Hematopoietic multipotent progenitor cell (in vitro differentiated cells): ENCODE measurements around the gene WDR1. TPM values are rescaled to one million over a fixed set of nuclear protein-coding genes. Genes with fewer than 3 reads are reported as not detected.

ENCODE experiments used
- DNase-seq, 3 donors: peaks; one replicate each; pipeline ENCODE4 v3.0.0-alpha.2; 2011 to 2015; ENCODE audit warnings: low read depth in 2 of 3, low spot score in 2 of 3
- total RNA-seq: library from RNA; depleted of rRNA; stranded (reverse); fragments of >200 nt; gene quantifications from one replicate; pipeline ENCODE4 v1.2.3, GENCODE V29; 2012

The WDR1 gene
- total RNA-seq, 1 donor = 261 TPM

GRCh38 chr4:10115271-10115796 lies 1.3 kb downstream of the WDR1 start:
- no peak for DNase-seq

DNA sequence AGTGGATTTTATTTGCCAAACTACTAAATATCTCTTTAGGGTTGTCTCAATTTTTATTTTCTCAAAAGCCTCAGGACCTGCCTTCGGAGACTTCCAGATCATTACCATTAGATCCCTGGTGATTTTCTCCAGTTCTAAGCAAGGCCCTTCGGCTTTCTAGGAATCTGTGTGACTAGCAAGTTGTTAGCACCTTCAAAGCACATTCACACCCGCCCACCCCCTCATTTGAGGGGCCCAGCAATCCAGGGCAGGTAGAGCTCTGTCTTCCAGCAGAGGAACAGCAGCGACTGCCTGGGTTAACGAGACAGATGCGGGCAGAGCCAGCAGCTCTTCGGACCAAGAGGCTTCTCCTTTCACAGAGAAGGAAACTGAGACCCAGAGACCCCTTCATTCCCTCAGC lies 2.0 kb downstream of the WDR1 start:
- no peak for DNase-seq

GRCh38 chr4:10114147-10114546 lies 2.5 kb downstream of the WDR1 start:
- no peak for DNase-seq

DNA sequence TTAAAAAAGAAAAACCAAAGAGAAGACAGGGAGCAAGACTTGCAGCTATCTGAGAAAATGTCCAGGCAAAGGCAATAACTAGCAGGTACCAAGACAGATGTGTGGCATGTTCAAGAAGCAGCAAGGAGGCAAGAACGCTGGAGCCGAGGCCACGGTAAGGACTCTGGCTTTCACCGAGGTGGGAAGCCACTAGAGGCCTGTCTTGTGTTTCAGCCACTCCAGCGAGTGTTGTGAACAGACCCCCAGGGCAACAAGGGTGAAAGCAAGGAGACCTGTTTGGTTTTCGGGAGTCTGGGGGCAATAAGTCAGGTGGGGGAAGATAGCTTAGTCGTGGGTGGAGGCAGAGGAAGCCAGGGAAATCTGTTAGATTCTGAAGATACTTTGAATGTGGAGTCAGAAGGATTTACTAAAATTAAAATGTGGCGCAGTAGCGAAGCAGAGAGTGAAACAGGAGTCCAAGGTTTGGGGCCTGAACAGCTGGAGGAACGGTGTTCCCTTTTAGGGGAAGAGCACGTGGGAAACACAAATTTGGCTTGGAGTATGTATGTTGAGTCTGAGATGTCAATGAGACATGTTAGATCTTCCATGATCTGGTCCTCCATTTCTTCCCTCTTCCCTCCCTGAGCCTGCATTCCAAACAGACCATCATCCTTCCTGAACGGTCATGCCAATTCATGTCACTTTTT lies 3.1 kb downstream of the WDR1 start:
- no peak for DNase-seq

GRCh38 chr4:10112658-10113284 lies 3.8 kb downstream of the WDR1 start:
- DNase-seq = no peak

DNA sequence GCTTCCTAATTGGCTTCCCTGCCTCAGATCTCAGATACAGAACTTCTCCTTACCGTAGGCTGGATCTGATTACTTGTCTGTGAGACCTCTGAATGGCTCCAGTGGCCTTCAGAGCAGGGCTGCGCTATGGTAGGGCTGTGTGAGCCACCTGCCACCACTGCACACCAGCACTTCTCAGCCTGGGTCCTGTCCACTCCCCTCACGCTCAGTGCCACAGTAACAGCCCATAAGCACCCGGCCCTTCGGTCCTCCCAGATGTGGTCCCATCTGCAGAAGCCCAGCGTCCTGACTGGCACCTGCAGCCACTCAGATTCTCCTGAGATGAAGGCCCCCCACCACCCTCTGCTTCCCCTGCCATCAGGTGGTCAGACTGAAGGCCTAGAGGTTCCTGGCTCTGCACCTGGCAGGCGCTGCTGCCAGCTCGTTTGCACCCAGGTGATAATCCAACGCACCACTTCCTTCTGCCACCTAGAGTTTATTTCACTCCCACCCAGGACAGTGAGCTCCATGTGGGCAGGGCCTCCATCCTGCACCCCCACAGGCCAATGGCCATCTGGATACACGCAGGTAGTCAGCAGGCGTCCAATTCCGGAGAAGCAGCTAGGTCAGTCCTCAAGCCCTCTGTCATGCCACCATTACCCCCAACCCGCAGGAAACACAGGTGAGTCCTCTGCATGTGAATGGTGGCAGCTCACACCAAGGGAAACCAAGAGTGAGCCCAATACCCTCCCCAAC lies 5.4 kb downstream of the WDR1 start:
- DNase-seq = no peak

DNA sequence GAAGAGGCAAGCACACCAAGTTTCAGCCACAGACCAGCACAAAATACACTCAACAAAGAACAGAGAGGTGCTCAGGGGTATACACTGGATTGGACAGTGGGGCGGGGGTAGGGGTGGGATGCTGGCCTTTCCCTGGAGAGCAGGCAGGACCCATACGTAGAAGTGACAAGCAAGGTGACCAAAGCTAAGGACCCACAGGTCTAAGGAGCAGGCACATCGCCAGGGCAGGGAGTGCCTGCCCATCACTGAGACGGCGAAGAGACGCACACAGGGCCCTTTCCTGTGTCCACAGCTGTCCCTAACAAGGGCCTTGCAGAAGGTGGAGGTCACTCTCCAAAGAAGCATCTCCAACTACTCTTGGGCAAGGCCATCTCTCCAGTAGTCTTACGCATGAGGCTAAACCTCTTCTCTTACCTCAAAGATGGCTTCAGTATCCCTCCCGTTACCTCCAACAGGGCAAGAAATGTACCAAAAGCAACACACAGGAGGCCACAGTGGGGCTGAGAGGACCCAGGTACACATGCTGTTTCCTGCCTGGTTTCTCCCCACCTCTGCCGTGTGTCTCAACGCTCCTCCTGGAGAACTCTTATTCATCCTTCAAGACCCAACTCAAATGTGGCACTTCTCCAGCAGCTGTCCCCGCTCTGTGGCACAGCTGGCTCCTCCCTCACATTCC lies 6.5 kb downstream of the WDR1 start:
- DNase-seq = no peak

DNA sequence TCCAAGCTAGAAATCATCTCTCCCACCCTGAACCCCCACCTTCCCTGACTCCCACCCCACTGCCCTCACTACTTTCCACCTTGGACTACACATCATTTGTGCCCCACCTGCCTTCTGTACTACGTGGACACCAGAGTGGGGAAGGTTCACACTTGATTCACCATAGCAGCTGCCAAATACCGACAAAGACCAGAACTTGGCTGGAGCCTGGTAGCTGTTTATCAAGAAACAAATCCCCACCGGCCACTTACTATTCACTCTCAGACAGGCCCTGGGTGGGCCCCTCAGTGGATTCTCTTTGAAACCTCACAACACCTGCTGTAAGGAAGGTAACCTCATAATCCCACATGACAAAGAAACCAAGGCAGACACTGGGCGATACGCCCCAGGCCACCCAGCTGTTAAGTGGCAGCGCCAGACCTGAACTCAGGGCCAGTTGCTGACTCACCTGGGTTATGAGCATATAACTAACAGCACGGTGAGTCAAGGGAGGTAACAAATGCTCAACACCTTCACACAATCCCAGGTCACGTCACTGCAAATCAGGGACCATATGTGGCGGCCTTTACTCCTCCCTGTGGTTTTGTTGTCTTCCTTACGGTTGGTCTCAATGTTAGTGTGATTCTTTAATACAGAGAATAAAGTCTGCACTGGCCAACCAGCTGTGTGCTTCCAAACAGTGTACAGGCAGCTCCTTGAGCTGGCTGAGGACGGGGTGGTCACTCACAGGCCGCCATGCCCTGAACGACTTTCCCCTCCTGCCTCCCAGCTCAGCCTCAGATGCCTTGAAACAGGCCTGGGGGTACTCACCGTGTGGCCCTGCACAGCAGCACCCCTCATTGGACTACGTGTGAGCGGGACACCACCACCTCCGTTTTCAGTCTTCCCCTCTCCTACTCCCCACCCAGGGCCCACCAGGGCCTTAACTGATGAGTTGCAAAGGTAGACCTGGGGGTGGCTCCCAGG lies 7.5 kb downstream of the WDR1 start:
- no peak for DNase-seq

GRCh38 chr4:10108391-10108790 lies 8.2 kb downstream of the WDR1 start:
- DNase-seq = no peak

DNA sequence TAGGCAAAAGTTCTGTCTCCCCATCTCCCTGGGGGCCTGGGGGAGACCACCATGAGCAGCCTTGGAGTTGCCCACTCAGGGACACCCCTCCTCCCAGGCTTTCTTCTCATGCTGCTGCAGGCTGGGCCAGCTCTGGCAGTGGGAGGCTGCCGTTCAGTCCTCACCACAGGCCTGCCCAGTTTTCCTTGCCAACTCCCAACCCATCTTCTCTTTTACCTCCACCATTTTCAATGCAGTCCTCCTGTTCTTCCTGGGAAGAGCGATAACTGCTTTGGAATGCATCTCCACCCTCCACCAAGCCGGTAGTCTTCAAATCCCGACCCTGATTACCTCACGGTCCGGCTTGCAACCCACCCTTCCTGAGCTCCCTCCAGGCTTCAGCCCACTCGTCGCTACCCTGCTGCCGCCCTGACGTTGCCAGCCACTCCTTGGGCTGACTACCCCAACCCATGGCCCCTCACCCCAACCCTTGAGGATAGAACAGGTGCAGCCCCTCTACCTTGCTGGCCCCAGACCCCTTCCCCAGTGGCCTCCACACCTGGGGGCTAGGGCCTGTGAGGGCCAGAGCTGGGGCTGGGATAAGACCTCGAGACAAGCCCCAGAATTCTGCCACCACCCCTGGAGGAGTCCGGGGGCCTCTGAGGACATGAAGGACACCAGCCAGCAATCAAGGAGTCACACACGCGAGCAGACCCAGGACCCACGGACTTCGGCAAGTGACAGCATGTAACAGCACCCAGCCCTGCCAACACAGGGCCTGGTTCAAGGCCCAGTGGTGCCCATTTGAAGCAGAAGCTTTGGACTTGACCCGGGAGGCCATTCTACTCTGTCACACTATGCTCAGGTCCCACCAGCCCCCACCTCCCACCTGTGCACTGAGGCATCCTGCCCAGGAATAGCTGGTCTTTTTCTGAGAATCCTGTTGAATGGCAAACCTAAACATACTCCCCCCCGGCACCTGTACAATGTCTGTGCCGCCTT lies 9.2 kb downstream of the WDR1 start:
- no peak for DNase-seq

DNA sequence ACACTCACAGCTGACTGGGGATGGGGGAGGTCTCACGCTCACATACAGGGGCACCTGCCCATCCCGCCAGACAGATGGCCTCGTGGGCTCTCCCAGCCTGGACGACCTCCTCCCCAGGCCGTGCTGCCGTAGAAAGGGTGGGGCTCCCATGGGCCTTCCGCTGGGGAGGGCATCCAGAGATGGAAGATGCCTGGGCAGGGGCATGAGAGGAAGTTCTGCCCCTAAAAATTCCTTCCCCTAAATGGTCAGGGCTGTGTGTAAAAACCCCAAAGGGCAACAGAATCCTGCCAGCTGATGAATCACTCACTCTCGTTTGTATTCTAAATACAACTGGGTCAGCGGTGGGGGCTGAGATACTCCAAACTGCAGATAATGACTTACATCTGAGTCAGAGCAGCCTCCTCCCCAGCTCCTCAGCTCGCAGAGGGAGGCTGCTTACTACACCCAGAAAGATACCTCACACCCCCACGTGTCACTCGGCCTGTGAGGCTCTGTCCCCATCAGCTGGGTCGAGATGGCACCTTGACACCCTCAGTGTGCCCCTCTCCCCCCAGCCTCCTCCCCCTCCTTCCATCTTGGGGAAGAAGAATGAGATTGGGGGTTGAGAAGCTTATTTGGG lies 10.1 kb downstream of the WDR1 start:
- peak in 1 of 3 donors; percentile 54 for DNase-seq

DNA sequence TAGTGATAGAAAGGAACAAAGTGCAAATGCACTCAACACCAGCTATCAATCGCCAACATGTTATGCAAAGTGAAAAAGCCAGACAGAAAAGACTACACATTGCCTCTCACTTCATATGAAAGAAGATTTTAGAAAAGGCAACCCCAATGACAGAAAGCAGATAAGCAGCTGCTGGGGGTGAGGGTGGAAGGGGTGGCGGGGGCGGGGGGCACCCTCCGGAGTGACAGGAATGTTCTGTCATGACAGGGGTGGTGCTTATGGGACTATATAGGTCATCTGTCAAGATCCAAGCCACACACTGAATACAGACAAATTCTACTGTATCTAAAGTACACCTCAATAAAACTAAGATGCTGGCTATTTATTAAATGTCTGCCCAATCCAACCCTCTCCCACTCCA lies 10.7 kb downstream of the WDR1 start:
- no peak for DNase-seq

DNA sequence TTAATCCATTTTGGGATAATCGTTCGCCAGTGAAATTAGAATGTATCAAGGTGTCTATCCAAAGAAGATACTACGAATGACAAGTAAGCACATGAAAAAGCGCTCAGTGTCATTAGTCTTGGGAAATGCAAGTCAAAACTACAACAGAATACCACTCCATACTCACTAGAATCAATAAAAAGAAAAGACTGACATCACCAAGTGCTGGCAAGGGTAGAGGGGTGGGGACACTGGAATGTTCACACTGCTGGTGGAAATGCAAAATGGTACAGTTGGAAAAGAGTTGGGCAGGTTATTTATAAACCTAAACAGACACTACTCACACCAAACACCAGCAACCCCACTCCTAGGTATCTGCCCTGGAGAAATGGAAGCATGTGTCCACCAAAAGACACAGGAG lies 11.2 kb downstream of the WDR1 start:
- no peak for DNase-seq

DNA sequence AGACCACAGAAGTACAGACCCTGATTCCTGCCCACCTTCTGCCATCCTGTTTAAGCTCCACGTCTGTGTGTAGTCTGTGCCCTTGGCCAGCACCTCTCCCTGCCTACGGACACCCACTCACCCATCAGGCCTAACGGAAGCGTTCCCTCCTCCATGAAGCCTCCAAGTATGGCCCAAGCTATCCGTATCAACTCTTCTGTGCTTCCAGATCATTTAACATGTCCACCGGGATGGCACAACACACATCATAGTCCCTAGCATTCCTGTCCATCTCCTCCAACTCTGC lies 11.7 kb downstream of the WDR1 start:
- DNase-seq = no peak

DNA sequence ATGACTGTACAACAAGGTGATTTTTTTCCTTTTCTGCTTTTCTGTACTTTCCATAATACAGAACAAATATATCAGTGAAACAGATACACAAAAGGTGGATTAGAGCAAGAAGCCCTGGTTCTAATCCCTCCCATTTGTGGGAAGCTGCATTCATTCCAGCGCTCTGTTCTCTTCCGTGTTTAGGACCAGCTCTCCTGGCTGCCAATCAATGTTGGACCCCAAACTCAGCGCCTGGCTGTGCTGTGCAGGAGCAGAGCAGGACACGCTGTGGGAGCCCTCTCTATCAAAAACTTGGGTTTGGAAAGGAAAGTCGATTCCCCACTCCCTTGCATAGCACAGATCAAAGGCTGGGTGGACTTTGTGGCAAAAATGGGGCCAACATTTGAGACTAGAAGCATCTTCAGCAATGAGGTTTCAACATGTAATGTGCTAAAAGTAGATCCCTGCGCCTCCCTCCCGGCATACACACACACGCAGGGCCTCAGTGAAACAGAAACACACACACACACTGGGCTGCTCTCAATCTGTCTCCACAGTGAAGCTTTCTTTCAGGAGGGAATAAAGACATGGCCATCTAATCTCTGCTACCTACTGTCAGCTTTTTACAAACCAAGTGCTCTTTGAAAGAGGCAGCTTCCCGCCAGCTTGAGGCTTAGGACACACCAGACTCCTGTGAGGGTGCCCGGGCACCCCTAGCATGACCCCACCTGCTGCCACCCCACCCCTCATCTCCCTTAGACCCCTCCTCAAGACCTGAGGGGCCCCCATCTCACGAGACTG lies 12.2 kb downstream of the WDR1 start:
- no peak for DNase-seq

GRCh38 chr4:10102474-10103332 lies 13.9 kb downstream of the WDR1 start:
- no peak for DNase-seq
